ENCODE results near the gene NOC2L. TPM values are rescaled to one million over a fixed set of nuclear protein-coding genes. Genes with fewer than 3 reads are reported as not detected.

Gene NOC2L
- total RNA-seq, 4 donors from 2014 or later: 35.3 to 54.1 (median 47.5) TPM

- Histone ChIP-seq H3K27me3 (no peaks in the 10 kb centered on the region), H3K4me1 (peaks cover 29 to 62% (median 44%) of the 10 kb centered on the region in 4 donors), H3K9me3 (no peaks in the 10 kb centered on the region), H3K27ac (replicated peaks in 1 of 4) (peak within 1 kb of the TSS in 3 of 4 donors; percentile 15 to 60 (median 33)), H3K4me3 (peak within 1 kb of the TSS; percentile 61 to 100 (median 97)), H3K36me3 (peaks cover 14 to 47% (median 37%) of the 10 kb centered on the region in 4 donors)
- intact Hi-C loops (cut with DNase I): no loop called here
- 0% methylated on average over 5 of the region's 109 CpGs for WGBS
- no peak for DNase-seq (ENCODE audit: extremely low spot score)
- peak in 1 of 2 donors; percentile 22 for TF ChIP-seq POLR2AphosphoS5 (IDR thresholded peaks at IDR 0.05)
- no peak for TF ChIP-seq CTCF (IDR thresholded peaks at IDR 0.05)
These were observed 1.5 kb upstream of the NOC2L start, which contains the start of gene KLHL17 for GRCh38 chr1:960363-961131. Gene KLHL17 (plus strand): TSS chr1:960584. CDS start chr1:960694, 110 bp downstream.

GRCh38 chr1:959731-960362 is 791 bp upstream of the NOC2L start:
- peak overlapping the region; percentile 61 to 100 (median 97) for H3K4me3 ChIP-seq
- TF ChIP-seq POLR2A (IDR thresholded peaks at IDR 0.05; ENCODE audit: low read depth) (no peak), EP300 (IDR thresholded peaks at IDR 0.05) (no peak), POLR2AphosphoS5 (IDR thresholded peaks at IDR 0.05) (no peak), CTCF (IDR thresholded peaks at IDR 0.05) (no peak)
- DNase-seq (ENCODE audit: extremely low spot score): no peak
- peak overlapping the region in 1 of 4 donors; percentile 60 for H3K27ac ChIP-seq (replicated peaks in 1 of 4)
- H3K9me3 ChIP-seq: no peaks in the 10 kb centered on the region
- intact Hi-C loops (cut with DNase I): no loop called here
- WGBS: 16% methylated on average over 34 of the region's 57 CpGs
- H3K36me3 ChIP-seq: peaks cover 21 to 49% (median 43%) of the 10 kb centered on the region in 4 donors
- H3K4me1 ChIP-seq: peaks cover 29 to 62% (median 44%) of the 10 kb centered on the region in 4 donors
- no peaks in the 10 kb centered on the region for H3K27me3 ChIP-seq

- no peak for DNase-seq (ENCODE audit: extremely low spot score)
- TF ChIP-seq CTCF (IDR thresholded peaks at IDR 0.05) (no peak), EP300 (IDR thresholded peaks at IDR 0.05) (no peak), POLR2AphosphoS5 (IDR thresholded peaks at IDR 0.05) (no peak), POLR2A (IDR thresholded peaks at IDR 0.05; ENCODE audit: low read depth) (no peak)
- peaks cover 50 to 57% (median 55%) of the 10 kb centered on the region in 4 donors for H3K36me3 ChIP-seq
- no peak overlapping the region for H3K27ac ChIP-seq (replicated peaks in 1 of 4)
- H3K9me3 ChIP-seq: no peaks in the 10 kb centered on the region
- peaks cover 29 to 55% (median 43%) of the 10 kb centered on the region in 4 donors for H3K4me1 ChIP-seq
- intact Hi-C loops (cut with DNase I): no loop called here
- no peaks in the 10 kb centered on the region for H3K27me3 ChIP-seq
- 90% methylated on average over 11 of the region's 11 CpGs for WGBS
- no peak overlapping the region for H3K4me3 ChIP-seq
These were observed 2.4 kb downstream of the NOC2L start for GRCh38 chr1:956636-957035.

- no peaks in the 10 kb centered on the region for H3K27me3 ChIP-seq
- WGBS: 71% methylated on average over 6 of the region's 6 CpGs
- H3K9me3 ChIP-seq: no peaks in the 10 kb centered on the region
- DNase-seq (ENCODE audit: extremely low spot score): no peak
- H3K4me1 ChIP-seq: peaks cover 25 to 45% (median 35%) of the 10 kb centered on the region in 4 donors
- H3K36me3 ChIP-seq: peaks cover 58 to 68% (median 67%) of the 10 kb centered on the region in 4 donors
- intact Hi-C loops (cut with DNase I): no loop called here
- no peak for TF ChIP-seq POLR2A (IDR thresholded peaks at IDR 0.05; ENCODE audit: low read depth)
- TF ChIP-seq EP300 (IDR thresholded peaks at IDR 0.05): no peak
- no peak for TF ChIP-seq POLR2AphosphoS5 (IDR thresholded peaks at IDR 0.05)
- TF ChIP-seq CTCF (IDR thresholded peaks at IDR 0.05): no peak
- no peak overlapping the region for H3K4me3 ChIP-seq
- H3K27ac ChIP-seq (replicated peaks in 1 of 4): no peak overlapping the region
These were observed 3.6 kb downstream of the NOC2L start for GRCh38 chr1:955474-955873.

Data from esophagus muscularis mucosa (tissue), 4 donors.